C4-2B (cell line): ENCODE measurements around the gene CAB39L.

ENCODE experiments used
- H3K27ac ChIP-seq: fragments of 450-650 bp; 2 replicates; pipeline ENCODE4 v1.5.1; 2017
- ZFX ChIP-seq: fragments of 450-650 bp; IDR thresholded peaks from 2 replicates; pipeline ENCODE4 v1.6.1; 2017
- TF ChIP-seq, protein P1 (sequence below): fragments of 450-650 bp; conservative IDR thresholded peaks from 2 replicates; pipeline ENCODE4 v1.5.1; 2017; ENCODE audit warnings: mild to moderate bottlenecking

CAB39L gene

DNA sequence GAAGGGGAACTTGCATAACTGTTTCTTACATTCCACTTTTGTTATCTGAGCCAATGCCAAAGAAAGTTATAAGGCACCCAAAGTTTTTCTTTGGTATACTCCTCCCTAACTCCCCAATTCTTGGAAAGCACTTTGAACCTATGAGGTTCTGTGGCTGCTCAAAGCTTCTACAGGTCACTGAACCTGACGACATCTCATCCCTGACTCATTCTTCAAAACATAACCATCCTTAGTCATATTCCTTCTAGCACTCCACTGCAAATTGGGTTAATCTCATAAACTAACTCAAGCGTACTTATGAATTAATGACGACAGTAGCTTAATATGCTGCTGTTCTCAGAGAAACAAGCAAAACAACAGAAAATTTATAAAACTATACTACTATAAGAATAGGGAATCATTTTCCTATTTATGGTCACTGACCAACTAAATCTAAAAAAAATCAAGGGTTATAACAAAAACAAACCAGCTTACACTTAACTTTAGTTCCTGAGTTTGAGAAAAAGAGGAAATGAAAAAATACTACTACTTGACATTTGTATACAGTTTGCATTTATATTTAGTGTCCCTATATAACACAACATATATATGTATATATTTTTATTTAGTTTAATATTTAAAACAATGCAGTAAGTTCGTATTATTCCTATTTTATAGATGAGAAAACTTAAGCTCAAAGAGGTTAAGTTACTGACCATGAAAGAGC, 69.1 kb downstream of the CAB39L start:
- no peak overlapping the region for H3K27ac ChIP-seq
- TF ChIP-seq, protein P1, sequence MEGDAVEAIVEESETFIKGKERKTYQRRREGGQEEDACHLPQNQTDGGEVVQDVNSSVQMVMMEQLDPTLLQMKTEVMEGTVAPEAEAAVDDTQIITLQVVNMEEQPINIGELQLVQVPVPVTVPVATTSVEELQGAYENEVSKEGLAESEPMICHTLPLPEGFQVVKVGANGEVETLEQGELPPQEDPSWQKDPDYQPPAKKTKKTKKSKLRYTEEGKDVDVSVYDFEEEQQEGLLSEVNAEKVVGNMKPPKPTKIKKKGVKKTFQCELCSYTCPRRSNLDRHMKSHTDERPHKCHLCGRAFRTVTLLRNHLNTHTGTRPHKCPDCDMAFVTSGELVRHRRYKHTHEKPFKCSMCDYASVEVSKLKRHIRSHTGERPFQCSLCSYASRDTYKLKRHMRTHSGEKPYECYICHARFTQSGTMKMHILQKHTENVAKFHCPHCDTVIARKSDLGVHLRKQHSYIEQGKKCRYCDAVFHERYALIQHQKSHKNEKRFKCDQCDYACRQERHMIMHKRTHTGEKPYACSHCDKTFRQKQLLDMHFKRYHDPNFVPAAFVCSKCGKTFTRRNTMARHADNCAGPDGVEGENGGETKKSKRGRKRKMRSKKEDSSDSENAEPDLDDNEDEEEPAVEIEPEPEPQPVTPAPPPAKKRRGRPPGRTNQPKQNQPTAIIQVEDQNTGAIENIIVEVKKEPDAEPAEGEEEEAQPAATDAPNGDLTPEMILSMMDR, result no peak
- no peak for TF ChIP-seq ZFX

- no peak for TF ChIP-seq ZFX
- TF ChIP-seq, protein P1, result no peak
- H3K27ac ChIP-seq, result no peak overlapping the region
Measured at GRCh38 chr13:49373716-49374115, 70.1 kb downstream of the CAB39L start.

GRCh38 chr13:49371943-49372613, 71.8 kb downstream of the CAB39L start:
- H3K27ac ChIP-seq, result no peak overlapping the region
- no peak for TF ChIP-seq ZFX
- TF ChIP-seq, protein P1, result no peak

DNA sequence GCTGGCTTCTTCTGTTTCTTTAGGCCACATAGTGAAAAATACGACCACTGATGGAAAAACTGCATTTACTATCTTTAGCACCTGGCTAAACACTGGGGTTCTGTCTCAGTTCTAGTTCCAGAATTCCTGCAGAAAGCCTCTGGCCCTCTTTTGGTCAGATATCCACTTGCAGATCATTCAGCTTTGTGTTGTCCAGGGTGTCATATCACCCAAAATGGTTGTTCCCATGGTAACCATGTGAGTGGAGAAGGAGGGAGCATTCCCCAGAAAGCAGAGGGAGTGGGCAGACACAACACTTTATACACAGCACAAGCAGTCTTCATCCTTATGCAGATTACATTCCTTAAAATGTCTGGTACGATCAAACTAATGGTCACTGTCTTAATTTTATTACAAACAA, 73.5 kb downstream of the CAB39L start:
- no peak overlapping the region for H3K27ac ChIP-seq
- TF ChIP-seq ZFX, result no peak
- TF ChIP-seq, protein P1, result no peak

DNA sequence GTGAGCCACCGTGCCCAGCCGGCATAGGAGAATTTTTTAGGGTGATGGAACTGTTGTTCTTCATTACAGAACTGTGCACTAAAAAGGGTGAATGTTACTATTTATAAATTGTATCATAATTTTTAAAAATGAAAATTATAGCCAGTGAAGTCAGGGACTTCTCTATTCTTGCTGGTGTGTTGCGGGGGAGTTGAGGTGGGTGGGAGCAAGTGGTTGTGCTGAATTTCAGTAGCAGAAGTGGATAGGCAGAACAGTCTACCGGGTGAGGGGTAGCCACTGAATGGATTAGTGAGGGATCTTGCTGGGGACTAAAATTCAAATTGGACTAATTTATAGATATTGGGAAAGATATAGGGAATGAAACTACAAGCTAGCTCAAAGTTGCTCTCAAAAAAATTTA, 74.0 kb downstream of the CAB39L start:
- H3K27ac ChIP-seq, result no peak overlapping the region
- TF ChIP-seq, protein P1, result no peak
- no peak for TF ChIP-seq ZFX

- TF ChIP-seq, protein P1, result no peak
- no peak for TF ChIP-seq ZFX
Measured at GRCh38 chr13:49368688-49369087, 75.2 kb downstream of the CAB39L start.

DNA sequence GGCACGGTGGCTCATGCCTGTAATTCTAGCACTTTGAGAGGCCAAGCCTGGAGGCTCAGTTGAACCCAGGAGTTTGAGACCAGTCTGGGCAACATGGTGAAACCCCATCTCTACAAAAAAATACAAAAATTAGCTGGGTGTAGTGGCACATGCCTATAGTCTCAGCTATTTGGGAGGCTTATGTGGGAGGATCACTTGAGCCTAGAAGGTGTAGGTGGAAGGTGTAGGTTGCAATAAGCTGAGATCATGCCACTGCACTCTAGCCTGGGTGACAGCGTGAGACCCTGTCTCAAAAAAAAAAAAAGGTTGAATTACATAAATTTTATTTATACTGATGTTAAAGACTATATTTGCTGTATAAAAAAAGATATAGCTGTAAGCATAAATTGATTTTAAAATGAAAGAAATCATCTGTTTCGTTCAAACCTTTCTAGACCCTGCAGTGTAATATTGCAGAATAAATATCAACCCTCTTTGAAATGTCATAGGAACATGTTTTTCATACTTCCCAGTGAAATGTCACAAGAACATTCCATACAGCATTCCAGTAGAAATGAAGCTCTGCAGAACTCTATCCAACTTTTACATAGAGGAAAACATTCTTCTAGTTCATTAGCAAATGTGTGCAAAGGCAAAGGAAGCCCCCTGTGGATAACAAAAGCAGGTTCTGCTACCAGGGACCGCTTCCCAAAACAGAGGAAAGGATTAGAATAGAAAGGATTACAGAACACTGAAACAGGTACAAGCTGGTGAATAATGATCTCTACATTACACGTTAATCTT, 76.0 kb downstream of the CAB39L start:
- TF ChIP-seq, protein P1, result no peak
- TF ChIP-seq ZFX, result no peak
- H3K27ac ChIP-seq, result no peak overlapping the region

More at GRCh38 chr13:49368688-49369087, 75.2 kb downstream of the CAB39L start:
- no peak overlapping the region for H3K27ac ChIP-seq
